DOHH2 (cell line): Measurements from ENCODE around the gene PDZK1IP1.

ENCODE experiments used
- CTCF ChIP-seq: fragments of 200-600 bp; sonication (generic); IDR thresholded peaks from one replicate; pipeline ENCODE4 v1.5.1; 2014; ENCODE audit warnings: antibody characterized with exemption, mild to moderate bottlenecking, low read depth, low read length; ENCODE audit not compliant: poor library complexity, severe bottlenecking
- EZH2phosphoT487 ChIP-seq: fragments of 200-600 bp; sonication (generic); IDR thresholded peaks from 2 replicates; pipeline ENCODE4 v1.6.1; 2017; ENCODE audit warnings: borderline replicate concordance, mild to moderate bottlenecking, antibody characterized with exemption, low read length, moderate library complexity, mixed read lengths

- no peak for TF ChIP-seq CTCF
- TF ChIP-seq EZH2phosphoT487: no peak
Observed at GRCh38 chr1:47233186-47233585, 43.4 kb upstream of the PDZK1IP1 start.
